ENCODE results near the gene OR5P2. TPM values are rescaled to one million over a fixed set of nuclear protein-coding genes. Genes with fewer than 3 reads are reported as not detected.
"Not testable (repeated sequence)": the region's sequence is repeated elsewhere in the genome, so short reads cannot be mapped to it uniquely, and the experiment has no call there.

OR5P2 gene
- total RNA-seq, 1 donor from 2014 or later = not detected

DNA sequence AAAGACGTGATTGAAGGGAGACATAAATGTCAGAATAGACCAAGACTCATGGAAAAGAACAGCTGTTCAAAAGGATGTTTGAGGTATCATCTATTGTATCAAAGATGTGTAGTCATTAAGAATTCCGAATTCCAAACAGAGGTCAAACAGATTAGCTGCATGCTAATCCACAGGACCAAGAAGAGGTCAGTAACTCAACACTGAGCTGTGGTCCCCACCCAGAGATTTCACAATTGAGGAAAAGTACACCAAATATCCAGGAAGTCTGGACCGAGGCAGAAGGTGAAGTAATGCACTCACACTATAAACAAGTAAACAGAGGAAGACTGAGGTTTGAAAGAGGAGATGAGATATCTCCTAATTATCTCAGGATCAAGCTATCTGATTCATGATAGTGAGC lies 29.6 kb upstream of the OR5P2 start:
- DNase-seq (ENCODE audit: low read depth) = no peak
- no peak for TF ChIP-seq CTCF (conservative IDR thresholded peaks at IDR 0.05; ENCODE audit: low read depth, low read length)
- no peak overlapping the region for H3K4me3 ChIP-seq (ENCODE audit: low read depth, low read length)

GRCh38 chr11:7820417-7820816 lies 23.7 kb upstream of the OR5P2 start:
- H3K4me3 ChIP-seq (ENCODE audit: low read depth, low read length); DNase-seq (ENCODE audit: low read depth): not testable (repeated sequence)

GRCh38 chr11:7814897-7815296 lies 18.2 kb upstream of the OR5P2 start:
- DNase-seq (ENCODE audit: low read depth); H3K4me3 ChIP-seq (ENCODE audit: low read depth, low read length): not testable (repeated sequence)

DNA sequence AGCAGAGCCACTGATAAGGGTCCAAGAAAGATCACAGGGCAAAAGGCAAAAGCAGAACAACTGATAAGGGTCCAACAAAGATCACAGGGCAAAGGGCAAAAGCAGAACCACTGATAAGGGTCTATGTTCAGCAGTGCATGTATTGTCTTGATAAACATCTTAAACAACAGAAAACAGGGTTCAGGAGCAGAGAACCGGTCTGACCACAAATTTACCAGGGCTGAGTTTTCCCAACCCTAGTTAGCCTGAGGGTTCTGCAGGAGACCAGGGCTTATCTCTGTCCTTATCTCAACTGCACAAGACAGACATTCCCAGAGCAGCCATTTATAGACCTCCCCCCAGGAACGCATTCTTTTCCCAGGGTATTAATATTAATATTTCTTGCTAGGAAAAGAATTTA lies 13.6 kb upstream of the OR5P2 start:
- DNase-seq (ENCODE audit: low read depth); H3K4me3 ChIP-seq (ENCODE audit: low read depth, low read length): not testable (repeated sequence)

DNA sequence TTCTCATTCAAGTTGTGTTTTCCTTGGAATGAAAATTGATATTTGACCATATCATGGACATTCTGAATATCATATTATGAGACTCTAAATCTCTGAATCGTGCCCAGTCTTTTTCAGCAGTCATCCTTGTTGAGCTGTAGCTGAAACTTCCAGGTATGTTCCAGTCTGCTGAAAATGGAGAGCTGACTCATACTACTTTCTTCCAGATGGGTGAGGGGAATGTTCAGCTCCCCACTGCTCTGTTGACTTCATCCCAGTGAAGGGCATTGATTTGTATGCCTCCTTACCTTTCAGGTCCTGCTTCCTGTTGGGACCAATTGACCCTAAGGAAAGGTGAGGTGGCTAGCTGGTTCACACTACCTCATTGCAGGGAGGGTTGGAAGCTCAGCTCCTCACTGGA lies 3.5 kb downstream of the OR5P2 start:
- no peak for TF ChIP-seq CTCF (conservative IDR thresholded peaks at IDR 0.05; ENCODE audit: low read depth, low read length)
- no peak for DNase-seq (ENCODE audit: low read depth)

GRCh38 chr11:7787239-7787638 lies 9.5 kb downstream of the OR5P2 start:
- DNase-seq (ENCODE audit: low read depth) = no peak
- no peak for TF ChIP-seq CTCF (conservative IDR thresholded peaks at IDR 0.05; ENCODE audit: low read depth, low read length)
- no peak overlapping the region for H3K4me3 ChIP-seq (ENCODE audit: low read depth, low read length)

More for the DNA sequence above, 3.5 kb downstream of the OR5P2 start:
- no peak overlapping the region for H3K4me3 ChIP-seq (ENCODE audit: low read depth, low read length)

DNA sequence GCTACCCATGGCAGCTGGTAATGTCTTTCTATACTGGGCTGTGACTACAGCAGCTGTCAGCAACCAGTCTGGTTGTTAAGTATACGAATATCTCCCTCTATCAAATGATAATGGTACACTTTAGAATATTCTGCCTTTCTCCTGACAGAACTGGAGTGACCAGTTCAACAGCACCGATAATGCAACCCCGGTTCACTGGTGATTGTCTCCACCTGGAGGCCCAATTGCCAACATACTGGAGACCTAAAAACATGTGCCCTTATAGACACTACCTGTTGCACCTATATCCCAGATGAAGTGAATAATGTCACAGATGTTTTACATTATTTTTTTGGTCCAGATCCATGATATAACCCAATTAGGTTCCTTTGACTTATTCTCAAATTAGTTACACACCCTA lies 21.1 kb downstream of the OR5P2 start:
- no peak overlapping the region for H3K4me3 ChIP-seq (ENCODE audit: low read depth, low read length)
- TF ChIP-seq CTCF (conservative IDR thresholded peaks at IDR 0.05; ENCODE audit: low read depth, low read length) = no peak
- DNase-seq (ENCODE audit: low read depth) = no peak

- H3K4me3 ChIP-seq (ENCODE audit: low read depth, low read length); DNase-seq (ENCODE audit: low read depth): not testable (repeated sequence)
These were observed 32.4 kb downstream of the OR5P2 start for GRCh38 chr11:7764301-7764700.

DNA sequence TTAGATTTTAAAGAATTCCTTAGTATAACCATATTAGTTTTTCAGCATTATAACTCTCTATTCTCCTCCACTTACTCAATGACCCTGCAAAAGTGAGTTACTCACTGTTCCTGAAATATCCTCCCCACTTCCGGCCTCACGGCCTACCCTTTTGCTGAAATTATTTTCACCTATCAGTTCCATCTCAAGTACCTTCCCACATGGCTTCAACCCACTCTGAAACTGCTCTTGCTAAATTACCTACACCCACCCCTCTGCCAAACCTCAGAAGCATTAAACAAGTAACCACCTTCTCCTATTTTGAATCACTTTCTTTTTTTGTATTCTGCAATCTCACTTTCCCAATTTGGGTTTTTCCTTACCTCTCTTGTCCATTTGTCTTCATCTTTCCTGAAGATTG lies 37.7 kb downstream of the OR5P2 start:
- no peak overlapping the region for H3K4me3 ChIP-seq (ENCODE audit: low read depth, low read length)

More for the DNA sequence above, 37.7 kb downstream of the OR5P2 start:
- no peak for TF ChIP-seq CTCF (conservative IDR thresholded peaks at IDR 0.05; ENCODE audit: low read depth, low read length)
- no peak for DNase-seq (ENCODE audit: low read depth)

All from epithelial cell of proximal tubule (primary cell).